Right lobe of liver (tissue), 4 donors: ENCODE data around the gene TNKS1BP1.

Source experiments
- POLR2A ChIP-seq: fragments of 450-650 bp; IDR thresholded peaks from one replicate; pipeline ENCODE4 v1.6.1; 2017; ENCODE audit warnings: antibody characterized with exemption, mild to moderate bottlenecking
- TF ChIP-seq, protein P1 (sequence below), 4 donors: fragments of 200-600 bp in 3 of 4; fragments of 450-650 bp in 1 of 4; IDR thresholded peaks; one replicate each; pipeline versions ENCODE4 v1.5.1 to v1.8.0; 2016 to 2022; ENCODE audit warnings: antibody characterized with exemption in 4 of 4, mild to moderate bottlenecking in 2 of 4
- donor health status: DM: no; HTN: no; CAD: no.
- donor health status: DM: no; HTN: no; CAD: no.
- donor health status: DM: no; HTN: yes; CAD: no.

DNA sequence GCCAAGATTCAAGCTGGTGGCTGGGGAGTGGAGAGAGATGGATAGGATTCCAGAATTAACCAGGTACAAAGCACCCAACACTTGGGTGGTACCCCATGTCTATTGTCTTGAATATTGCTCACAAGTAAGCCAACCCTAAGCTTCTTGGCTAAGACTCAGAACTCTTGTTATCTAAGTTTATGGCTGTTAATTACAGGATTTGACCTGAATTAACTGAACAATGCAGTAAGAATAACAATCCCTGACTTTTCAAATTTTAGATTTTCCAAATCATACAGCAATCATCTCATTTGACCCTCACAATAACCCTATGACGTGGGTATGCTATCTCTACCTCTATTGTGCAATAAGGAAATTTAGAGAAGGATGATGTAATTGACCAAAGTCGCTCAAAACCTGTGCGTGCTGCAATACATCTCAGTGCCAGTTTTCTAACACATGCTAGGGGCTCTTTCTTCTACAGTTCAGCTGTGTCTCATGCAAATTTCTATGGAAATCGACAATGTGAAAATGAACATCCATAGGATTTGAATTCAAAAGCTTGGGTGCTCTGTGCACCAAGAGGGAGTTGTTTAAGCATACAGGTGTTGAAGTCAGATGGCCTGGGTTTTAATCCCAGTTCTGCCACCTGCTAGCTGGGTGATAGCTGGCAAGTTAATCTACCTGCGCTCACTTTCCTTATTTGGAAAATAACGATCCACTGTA, 47.6 kb downstream of the TNKS1BP1 start:
- TF ChIP-seq, protein P1, sequence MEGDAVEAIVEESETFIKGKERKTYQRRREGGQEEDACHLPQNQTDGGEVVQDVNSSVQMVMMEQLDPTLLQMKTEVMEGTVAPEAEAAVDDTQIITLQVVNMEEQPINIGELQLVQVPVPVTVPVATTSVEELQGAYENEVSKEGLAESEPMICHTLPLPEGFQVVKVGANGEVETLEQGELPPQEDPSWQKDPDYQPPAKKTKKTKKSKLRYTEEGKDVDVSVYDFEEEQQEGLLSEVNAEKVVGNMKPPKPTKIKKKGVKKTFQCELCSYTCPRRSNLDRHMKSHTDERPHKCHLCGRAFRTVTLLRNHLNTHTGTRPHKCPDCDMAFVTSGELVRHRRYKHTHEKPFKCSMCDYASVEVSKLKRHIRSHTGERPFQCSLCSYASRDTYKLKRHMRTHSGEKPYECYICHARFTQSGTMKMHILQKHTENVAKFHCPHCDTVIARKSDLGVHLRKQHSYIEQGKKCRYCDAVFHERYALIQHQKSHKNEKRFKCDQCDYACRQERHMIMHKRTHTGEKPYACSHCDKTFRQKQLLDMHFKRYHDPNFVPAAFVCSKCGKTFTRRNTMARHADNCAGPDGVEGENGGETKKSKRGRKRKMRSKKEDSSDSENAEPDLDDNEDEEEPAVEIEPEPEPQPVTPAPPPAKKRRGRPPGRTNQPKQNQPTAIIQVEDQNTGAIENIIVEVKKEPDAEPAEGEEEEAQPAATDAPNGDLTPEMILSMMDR (IDR thresholded peaks at IDR 0.05): no peak
- TF ChIP-seq POLR2A: no peak
